Liver (tissue), 3 donors: Measurements from ENCODE around the gene CHRNA5.

Source experiments
- JUND ChIP-seq, 2 donors: IDR thresholded peaks; 2 replicates each; pipeline ENCODE4 v1.6.1; 2016; ENCODE audit warnings: antibody characterized with exemption in 2 of 2
- RAD21 ChIP-seq, 2 donors: IDR thresholded peaks; 2 replicates each; pipeline ENCODE4 v1.6.1; 2016; ENCODE audit warnings: antibody characterized with exemption in 2 of 2, mild to moderate bottlenecking in 2 of 2
- RXRA ChIP-seq, 2 donors: IDR thresholded peaks; 2 replicates each; pipeline ENCODE4 v1.6.1; 2017 to 2018; ENCODE audit warnings: antibody characterized with exemption in 2 of 2, mild to moderate bottlenecking in 1 of 2
- TAF1 ChIP-seq: conservative IDR thresholded peaks from 2 replicates; pipeline ENCODE4 v1.6.1; 2016; ENCODE audit warnings: antibody characterized with exemption, mild to moderate bottlenecking
- YY1 ChIP-seq: IDR thresholded peaks from 2 replicates; pipeline ENCODE4 v1.6.1; 2016; ENCODE audit warnings: antibody characterized with exemption, mild to moderate bottlenecking
- TF ChIP-seq, protein P1 (sequence below): fragments of 150-350 bp; IDR thresholded peaks from 2 replicates; pipeline ENCODE4 v1.5.1; 2017; ENCODE audit warnings: improper control_type of control experiment, low read depth, low read length; ENCODE audit not compliant: missing input control
- TF ChIP-seq, protein P2 (sequence below): IDR thresholded peaks from 2 replicates; pipeline ENCODE4 v1.6.1; 2016; ENCODE audit warnings: antibody characterized with exemption, mild to moderate bottlenecking
- TF ChIP-seq, protein P3 (sequence below): IDR thresholded peaks from 2 replicates; pipeline ENCODE4 v1.6.1; 2016; ENCODE audit warnings: antibody characterized with exemption
- donor health status: healthy.
- donor health status: healthy.

DNA sequence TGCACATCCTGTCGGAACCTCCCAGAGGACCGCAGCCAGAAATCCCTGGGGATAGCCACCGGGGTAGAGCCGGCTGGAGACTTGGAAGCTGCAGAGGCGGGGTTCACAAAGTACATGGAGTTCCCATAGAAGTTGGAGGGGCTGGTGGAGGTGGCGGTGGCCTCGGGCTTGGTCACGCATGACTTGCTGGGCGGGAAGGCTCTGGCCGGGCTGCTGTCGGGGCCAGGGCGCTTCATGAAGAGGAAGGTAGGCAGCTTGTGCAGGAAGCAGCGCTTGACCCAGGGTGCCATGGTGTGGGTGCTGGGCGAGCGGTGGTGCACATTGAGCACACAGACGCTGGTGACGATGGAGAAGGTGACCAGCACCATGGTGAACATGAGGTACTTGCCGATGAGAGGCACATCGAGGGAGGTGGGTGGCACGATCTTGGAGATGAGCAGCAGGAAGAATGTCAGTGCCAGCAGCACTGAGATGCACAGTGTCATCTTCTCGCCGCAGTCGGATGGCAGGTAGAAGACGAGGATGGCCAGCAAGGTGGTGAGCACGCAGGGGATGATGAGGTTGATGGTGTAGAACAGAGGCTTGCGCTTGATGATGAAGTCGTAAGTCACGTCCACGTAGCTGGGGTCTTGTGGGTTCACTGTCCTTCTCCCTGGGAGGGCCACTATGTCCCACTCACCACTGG, 63.9 kb downstream of the CHRNA5 start:
- TF ChIP-seq, protein P1, sequence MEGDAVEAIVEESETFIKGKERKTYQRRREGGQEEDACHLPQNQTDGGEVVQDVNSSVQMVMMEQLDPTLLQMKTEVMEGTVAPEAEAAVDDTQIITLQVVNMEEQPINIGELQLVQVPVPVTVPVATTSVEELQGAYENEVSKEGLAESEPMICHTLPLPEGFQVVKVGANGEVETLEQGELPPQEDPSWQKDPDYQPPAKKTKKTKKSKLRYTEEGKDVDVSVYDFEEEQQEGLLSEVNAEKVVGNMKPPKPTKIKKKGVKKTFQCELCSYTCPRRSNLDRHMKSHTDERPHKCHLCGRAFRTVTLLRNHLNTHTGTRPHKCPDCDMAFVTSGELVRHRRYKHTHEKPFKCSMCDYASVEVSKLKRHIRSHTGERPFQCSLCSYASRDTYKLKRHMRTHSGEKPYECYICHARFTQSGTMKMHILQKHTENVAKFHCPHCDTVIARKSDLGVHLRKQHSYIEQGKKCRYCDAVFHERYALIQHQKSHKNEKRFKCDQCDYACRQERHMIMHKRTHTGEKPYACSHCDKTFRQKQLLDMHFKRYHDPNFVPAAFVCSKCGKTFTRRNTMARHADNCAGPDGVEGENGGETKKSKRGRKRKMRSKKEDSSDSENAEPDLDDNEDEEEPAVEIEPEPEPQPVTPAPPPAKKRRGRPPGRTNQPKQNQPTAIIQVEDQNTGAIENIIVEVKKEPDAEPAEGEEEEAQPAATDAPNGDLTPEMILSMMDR: no peak
- TF ChIP-seq, protein P2, sequence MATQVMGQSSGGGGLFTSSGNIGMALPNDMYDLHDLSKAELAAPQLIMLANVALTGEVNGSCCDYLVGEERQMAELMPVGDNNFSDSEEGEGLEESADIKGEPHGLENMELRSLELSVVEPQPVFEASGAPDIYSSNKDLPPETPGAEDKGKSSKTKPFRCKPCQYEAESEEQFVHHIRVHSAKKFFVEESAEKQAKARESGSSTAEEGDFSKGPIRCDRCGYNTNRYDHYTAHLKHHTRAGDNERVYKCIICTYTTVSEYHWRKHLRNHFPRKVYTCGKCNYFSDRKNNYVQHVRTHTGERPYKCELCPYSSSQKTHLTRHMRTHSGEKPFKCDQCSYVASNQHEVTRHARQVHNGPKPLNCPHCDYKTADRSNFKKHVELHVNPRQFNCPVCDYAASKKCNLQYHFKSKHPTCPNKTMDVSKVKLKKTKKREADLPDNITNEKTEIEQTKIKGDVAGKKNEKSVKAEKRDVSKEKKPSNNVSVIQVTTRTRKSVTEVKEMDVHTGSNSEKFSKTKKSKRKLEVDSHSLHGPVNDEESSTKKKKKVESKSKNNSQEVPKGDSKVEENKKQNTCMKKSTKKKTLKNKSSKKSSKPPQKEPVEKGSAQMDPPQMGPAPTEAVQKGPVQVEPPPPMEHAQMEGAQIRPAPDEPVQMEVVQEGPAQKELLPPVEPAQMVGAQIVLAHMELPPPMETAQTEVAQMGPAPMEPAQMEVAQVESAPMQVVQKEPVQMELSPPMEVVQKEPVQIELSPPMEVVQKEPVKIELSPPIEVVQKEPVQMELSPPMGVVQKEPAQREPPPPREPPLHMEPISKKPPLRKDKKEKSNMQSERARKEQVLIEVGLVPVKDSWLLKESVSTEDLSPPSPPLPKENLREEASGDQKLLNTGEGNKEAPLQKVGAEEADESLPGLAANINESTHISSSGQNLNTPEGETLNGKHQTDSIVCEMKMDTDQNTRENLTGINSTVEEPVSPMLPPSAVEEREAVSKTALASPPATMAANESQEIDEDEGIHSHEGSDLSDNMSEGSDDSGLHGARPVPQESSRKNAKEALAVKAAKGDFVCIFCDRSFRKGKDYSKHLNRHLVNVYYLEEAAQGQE: no peak
- no peak for TF ChIP-seq YY1
- TF ChIP-seq TAF1: no peak
- no peak for TF ChIP-seq JUND (IDR thresholded peaks at IDR 0.05)
- no peak for TF ChIP-seq RAD21 (IDR thresholded peaks at IDR 0.05)
- no peak for TF ChIP-seq RXRA (IDR thresholded peaks at IDR 0.05)
- TF ChIP-seq, protein P3, sequence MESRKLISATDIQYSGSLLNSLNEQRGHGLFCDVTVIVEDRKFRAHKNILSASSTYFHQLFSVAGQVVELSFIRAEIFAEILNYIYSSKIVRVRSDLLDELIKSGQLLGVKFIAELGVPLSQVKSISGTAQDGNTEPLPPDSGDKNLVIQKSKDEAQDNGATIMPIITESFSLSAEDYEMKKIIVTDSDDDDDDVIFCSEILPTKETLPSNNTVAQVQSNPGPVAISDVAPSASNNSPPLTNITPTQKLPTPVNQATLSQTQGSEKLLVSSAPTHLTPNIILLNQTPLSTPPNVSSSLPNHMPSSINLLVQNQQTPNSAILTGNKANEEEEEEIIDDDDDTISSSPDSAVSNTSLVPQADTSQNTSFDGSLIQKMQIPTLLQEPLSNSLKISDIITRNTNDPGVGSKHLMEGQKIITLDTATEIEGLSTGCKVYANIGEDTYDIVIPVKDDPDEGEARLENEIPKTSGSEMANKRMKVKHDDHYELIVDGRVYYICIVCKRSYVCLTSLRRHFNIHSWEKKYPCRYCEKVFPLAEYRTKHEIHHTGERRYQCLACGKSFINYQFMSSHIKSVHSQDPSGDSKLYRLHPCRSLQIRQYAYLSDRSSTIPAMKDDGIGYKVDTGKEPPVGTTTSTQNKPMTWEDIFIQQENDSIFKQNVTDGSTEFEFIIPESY: no peak
